GM21717 (cell line): ENCODE measurements around the gene FRS2.
A peak's percentile ranks its signal among the peaks of the same experiment; 100 is the strongest.

Experiments
- ATAC-seq: cut with Tn5 transposase; IDR thresholded peaks from one replicate; pipeline ENCODE4 v1.9.1; 2021; ENCODE audit warnings: mild to moderate bottlenecking, moderate library complexity; ENCODE audit not compliant: unreplicated experiment

The FRS2 gene

DNA sequence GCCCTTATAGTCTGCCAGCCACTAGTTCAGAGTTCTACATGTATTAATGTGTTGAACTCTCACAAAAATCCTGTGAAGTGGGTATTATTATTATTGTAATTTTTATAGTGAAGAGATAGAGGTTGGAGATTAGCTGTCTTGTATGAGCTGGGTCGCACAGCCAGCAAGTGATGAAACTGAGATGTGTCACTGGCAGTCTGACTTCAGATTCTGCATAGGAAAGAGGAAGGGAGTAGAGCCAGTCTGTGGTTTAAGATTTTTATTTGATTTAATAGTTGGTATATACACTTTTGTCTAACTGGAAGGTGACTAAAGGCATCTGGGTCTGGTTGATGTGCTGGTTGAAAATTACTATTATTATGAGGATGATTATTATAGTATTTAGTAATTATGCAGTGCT is 5.8 kb upstream of the FRS2 start:
- ATAC-seq = no peak

DNA sequence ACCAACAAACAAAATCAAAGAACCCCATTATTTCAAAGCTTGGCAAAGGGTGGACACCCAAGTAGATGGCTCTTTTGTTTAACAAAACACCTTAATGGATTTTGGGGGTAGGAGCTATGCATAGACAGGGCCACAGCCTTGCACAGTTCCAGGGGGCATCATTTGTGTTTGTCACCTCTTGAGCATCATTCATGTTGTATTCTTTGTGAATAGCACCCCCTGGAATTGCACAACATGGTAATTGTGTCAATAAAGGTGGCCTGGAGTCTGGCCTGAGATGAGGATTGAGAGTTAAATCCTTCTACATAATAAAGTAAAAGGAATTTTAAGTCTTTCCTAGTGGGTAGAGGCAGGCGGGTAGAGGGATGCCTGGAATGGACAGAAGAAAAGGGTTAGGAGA is 3.3 kb upstream of the FRS2 start:
- ATAC-seq = no peak

DNA sequence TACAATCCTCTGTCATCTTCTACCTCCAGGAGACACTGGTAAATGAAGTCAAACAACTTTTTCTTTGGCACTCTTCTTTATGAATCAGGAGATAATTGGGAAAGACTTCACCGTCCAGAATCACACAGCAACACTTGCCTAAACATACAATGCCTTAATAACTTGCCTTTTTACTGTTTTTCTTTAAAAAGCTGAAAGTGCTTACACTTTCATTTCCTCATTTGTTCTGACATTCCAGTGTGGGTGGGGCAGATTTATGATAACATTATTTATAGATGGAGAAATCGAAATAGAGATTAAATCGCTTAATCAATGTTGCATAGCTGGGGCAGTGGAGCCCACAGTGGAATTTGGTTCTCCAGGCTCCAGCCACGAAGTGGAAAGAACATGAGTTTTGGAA is 2.8 kb upstream of the FRS2 start:
- ATAC-seq = no peak

DNA sequence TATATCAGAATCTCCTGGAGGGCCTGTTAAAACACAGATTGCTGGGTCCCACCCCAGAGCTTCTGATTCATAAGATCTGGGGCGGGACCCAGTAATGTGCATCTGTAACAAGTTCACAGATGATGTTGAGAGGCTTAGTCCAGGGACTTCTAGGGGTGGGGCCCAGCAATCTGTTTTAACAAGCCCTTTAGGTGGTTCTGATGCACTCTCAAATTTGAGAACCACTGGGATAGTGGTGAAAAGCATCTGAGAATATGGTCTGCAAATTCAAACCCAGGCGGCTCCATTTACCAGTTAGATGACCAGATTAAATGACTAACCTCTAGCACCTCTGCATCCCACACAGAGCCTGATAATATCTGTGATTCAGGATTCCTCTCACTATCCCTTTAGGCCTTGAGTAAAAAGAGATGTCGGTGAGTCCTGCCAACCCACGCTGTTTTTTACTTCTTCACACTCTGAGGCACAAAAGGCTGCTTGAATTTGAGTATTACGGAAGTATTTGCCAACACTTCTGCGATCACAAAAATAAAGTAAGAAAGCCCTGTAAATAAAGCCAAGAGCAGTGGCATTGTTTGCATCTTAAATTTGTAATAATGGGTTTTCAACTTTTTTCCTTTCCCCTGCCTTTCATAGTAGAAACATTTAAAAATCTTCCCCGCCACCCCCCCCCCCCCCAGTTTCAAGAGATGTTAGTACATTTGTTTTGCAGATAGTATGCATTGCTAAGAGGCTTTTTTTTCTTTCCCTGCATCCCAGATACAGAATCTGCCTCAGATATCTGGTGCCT is 1.8 kb upstream of the FRS2 start:
- ATAC-seq = no peak

DNA sequence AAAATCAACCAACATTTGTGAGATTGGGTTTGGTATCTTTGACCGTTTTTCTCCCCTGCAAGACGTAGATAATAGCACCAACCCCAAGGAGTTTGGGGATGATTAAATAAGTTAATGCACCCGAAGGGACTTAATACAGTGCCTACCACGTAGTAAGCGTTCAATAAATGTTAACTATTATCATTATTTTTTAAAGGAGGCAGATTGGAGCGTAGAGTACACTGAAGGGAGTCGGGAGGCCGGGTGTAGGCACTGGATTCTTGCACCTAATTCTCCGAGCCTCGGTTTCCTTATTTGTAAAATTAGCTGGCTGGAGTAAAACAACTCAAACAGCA is 367 bp upstream of the FRS2 start:
- ATAC-seq = no peak

DNA sequence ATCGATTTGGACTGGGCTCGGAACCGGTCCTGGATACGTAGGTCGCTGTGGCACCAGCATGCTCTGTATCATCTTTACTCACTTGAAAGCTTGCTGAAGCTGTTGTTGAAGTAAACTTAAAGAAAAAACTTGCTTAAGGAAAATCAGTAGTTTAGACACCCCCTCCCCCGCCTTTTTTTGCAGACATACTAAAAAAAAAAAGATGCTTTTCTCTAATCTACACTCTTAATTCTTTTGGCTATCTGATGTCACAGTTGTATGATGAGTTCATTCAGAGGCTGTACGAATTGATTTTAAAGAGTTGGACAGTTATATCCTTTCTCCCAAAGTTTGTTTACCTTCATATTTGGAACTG is 865 bp downstream of the FRS2 start:
- no peak for ATAC-seq

DNA sequence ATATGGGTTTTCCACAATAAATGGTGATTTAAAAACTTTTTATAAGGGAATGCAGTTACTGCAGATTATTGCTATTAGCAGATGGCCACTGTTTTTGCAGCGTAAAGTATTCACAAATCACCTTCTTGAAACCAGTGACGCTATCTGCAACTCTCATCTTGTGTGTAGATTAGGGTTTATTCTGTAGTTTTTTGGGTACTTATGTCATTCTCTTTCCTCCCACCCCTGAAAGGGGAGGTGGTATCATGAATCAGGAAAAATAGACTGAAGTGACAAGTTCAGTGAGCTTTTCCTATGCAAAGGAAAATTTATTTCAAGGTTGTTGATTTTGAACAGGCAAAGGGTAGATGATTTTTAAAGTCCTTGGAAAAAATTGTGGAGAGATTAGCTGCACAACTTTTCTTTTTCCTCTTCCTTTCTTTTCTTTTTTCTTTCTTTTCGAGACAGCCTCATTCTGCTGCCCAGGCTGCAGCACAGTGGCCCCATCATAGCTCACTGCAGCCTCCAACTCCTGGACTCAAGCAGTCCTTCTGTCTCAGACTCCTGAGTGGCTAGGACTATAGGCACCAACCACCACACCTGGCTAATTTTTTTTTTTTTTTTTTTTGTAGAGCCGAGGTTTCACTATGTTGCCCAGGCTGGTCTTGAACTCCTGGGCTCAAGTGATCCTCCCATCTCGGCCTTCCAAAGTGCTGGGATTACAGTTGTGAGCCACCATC is 1.6 kb downstream of the FRS2 start:
- no peak for ATAC-seq

DNA sequence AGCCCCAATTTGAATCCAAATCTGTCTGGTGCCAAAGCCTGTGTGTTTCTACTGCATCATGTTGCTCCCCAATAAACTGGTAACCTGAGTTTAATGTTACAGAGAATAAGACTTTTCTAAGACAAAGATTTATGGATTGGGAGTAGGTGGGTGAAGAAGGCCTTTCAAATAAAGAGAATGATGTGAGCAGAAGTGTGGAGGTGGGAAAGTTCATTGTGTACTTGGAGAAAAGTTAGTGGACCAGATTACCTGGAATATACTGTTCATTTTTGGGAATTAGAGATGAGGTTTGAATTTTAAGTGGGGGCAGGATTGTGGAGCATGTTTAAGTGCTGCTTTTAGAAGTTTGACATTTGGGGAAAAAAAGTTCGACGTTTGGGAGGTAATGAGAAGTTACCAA is 3.1 kb downstream of the FRS2 start:
- no peak for ATAC-seq

DNA sequence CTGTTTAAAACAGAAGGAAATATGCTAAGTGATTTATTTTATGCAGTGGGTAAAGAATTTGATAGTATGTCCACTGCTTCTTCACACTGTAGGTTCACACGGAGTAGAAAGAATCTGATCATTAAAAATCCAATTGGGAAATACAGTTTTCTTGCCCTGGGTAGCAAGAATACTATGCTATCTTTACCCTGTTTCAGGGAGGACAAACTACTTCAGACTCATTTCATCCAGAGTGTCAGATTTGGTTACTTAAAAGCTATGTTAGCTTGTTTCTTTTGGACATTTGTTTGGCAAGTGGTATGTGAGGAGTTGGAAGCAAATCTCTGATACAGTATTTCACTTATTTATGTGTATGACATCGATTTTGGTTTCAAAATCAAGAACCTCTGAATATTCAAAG is 4.3 kb downstream of the FRS2 start:
- ATAC-seq = no peak

DNA sequence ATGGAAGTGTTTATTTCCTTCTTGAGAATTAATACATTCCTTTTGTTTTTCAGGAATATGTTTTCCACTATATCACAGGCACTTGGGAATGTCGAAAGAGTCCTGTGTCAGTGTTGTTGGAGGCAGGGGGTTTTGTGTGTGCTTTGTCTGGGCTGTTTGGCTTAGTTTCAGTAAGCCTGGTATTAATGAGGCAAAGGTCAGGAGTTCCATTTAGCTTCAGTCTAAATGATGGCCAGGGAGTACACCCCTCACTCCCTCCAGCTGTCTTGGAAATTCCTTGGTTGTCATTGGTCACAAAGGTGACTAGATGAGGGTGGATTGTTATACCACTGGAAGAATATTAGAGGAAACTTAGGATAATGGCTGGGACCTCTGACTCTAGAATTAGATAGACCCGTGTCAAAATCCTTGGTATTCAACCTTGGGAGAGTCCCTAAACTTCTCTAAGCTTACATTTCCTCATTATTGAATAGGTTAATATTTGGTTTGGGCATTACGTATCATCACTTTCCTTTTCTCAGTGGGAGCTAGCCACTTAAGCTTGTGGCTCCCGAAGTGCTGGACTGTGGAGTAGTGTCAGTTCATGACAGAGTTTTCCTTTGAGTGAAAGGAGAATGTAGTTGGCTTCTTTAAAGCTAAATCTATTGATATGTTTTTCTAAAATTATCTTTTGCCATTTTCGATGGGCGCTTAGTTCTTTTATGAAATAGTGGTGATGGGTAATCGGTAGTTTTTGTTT is 5.2 kb downstream of the FRS2 start:
- ATAC-seq = no peak

DNA sequence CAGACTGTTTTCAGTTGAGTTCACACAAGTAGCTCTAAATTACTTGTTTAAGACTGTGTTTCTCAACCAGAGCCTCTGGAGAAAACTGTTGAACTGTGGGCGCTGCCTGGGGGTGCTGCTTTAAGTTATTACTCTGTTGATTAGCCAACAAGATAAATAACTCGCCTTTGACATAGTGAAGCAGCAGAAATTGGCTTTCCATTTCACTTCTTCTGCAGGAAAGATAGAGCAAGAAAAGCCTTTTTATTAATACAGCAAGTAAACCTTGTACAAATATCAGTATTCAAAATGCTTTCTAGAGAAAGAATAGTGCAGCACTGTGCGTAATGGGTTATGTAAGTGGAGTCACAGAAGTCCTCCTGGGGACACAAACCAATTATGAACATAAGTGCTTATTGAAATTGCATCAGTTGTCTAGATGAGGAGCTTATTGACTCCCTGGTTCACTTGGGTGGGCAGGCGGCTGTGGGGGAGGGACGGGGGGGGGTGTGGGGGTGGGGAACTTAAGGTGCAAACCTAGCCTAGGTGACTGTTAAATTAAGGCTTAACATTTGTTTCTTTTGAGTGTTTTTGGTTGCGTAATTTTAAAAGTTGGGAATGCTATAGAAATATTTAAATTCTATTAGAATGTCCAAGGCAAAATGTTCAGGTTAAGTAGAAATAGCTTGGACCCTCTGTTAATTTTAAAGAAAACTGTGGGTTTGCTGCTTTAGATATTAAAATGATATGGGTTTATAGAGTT is 6.3 kb downstream of the FRS2 start:
- ATAC-seq = no peak

DNA sequence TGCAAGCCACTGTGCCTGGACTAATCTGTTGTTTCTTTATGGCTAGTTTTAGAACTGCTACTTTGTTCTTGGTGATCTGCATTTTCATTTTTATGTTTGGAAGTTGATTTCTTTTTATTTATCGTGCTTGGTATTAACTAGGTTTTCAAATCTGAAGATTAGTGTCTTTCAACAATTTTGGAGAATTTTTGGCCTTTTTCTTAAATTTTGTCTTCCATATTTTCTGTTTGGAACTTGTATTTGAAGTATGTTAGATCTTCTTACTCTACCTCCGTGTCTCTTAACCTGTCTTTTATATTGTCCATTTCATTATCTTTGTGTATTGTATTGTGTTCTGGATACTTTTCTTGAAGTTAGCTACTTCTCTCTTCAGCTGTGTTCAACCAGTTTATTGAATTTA is 9.5 kb downstream of the FRS2 start:
- no peak for ATAC-seq

DNA sequence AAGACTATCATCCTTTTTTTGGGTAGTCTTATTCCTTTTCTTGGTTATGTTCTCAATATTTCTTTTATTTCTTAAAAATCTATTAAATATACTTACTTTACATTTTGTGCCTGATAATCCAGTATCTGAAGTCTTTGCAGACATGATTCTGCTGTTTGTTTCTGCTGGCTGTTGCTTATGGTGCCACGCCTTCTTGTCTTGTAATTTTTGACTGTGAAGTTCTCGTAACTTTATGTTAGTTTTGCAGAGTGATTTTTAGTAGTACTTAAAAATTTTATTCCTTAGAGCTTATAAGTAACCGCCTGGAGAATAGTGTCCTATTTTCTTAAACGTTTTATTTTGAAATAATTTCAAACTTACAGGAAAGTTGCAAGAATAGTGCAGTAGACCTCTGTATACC is 10.5 kb downstream of the FRS2 start:
- ATAC-seq = no peak

DNA sequence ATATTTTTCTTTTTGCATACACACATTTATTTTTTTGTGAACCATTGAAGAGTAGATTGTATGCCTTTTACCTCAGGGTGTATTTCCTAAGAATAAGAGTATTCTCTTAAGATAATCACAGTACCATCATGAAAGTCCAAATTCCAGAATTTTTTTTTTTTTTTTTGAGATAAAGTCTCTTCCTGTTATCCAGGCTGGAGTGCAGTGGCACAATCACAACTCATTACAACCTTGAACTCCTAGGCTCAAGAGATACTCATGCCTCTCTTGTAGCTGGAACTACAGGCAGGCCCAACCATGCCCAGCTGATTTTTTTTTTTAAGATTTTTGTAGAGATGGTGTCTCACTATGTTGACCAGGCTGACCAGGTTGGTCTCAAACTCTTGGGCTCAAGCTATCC is 10.9 kb downstream of the FRS2 start:
- ATAC-seq = no peak

DNA sequence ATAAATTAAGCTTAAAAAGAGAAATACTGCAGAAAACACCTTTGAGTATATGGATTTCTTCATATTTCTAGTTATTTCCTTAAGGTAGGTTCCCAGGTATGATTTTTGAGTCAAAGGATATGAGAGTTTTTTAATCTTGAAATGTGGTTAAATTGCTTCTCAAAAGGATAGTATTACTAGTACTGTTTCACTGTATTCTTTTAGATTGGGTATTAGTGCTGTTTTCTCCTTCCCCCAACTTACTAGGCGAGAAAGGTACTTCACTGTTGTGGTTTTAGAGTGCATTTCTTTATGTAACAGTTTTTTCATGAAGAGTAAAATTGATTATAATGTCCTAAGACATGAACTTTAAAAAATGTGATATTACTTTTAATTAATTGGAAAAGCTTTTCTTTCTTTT is 13.5 kb downstream of the FRS2 start:
- no peak for ATAC-seq

DNA sequence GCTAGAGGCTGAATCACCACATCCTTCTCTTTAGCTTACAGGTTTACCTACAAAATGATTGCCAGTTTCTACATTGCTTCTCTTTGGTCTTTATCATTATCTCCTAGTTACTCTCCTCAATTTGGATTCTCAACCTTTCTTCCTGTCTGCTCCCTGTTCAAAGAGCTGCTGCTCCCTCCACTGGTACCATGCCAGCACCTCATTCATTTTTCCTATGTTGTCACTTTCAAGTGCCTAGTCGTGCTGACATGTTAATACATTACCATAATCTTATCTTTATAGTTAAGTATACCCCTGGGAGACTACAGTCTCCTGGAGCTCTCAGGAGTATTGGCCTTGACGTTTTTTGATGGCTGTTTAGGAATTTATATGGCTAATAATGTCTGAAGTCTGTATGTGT is 14.2 kb downstream of the FRS2 start:
- no peak for ATAC-seq

DNA sequence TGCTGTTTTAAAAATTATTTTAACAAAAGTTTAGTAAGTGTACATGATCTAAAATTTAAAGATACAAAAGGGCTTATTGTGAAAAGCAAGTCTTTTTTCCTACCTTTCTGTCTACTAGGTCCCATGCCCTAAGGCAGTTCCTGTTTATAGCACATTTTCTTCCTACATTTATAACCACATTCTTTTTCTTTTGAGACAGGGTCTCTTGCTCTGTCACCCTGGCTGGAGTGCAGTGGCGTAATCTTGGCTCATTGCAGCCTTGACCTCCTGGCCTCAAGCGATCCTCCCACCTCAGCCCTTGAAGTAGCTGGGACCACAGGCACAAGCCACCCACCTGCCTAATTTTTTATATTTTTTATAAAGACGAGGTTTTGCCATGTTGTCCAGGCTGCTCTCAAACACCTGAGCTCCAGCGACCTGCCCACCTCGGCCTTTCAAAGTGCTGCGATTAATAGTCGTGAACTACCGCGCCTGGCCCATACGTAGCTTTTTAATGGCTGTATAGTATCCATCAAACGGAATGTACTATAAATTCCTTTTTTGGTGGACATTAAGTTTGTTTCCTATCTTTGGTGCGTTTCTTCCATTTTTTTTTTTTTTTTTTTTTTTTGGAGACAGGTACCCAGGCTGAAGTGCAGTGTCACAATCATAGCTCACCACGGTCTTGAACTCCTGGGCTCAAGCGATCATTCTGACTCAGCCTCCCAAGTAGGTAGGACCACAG is 20.9 kb downstream of the FRS2 start:
- no peak for ATAC-seq

DNA sequence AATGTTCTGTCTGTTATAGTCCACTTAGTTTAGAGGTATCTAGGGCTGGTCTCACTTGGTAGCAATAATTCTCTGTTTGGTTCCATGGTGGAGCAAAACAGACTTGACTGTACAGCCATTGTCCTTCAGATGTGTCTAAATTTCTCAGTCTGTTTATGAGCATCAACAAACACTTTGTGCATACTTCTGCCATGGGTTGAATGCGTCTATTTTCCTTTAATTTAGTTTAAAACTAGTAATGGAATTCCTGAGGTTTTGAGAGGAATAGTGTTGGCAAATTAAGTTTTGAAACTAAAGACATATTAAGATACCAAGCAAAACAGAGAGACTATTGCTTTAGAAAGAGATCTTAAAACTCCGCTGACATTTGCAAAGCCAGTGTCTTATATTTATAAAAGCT is 22.6 kb downstream of the FRS2 start:
- ATAC-seq = no peak

DNA sequence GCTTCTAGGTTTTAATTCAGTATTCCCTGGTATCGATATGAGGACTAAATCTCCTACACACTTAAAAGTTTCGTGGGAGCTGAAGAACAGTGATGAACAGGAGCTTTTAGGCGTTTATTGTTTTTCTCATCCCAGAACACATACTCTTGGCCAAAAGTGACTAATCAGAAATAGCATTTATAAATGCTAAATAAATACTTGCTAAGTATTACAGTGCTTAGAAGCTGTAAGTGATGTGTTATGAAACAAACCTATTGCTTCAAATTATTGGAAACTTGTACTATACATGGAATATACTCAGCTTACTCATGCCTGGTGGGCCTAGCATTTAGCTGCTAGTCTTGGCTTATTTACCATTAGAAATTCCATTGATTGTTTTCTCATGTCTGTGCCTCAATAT is 24.9 kb downstream of the FRS2 start:
- no peak for ATAC-seq

DNA sequence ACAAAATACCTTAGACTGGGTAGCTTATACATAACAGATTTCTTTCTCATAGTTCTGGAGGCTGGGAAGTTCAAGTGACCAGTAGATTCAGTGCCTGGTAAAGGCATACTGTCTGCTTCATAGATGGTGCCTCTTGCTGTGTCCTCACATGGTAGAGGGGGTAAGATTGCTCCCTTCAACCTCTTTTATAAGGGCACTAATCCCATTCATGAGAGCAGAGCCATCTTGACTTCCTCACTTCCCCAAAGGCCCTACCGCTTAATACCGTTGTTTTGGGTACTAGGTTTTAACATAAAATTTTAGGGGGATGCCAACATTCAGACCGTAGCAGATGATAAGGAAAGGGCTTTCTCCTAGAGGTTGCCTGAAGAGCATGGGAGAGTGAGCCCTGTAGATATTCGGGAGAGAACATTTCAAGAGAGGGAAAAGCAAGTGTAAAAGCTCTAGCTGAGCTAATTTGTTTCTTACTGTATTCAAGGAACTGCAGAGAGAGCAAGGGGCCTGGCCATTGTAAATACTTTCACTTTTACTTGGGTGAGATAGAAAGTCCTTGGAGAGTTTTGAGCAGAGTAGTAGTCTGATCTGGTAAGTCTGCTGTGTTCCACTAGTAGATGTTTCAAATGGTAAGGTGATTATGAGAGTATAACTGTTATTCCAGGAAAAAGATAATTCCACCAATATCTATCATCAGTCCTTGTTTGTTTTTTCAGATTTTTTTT is 27.3 kb downstream of the FRS2 start:
- peak; percentile 96 for ATAC-seq
